GM23338 (cell line): Measurements from ENCODE around the gene EIF4G3. TPM values are rescaled to one million over a fixed set of nuclear protein-coding genes. Genes with fewer than 3 reads are reported as not detected.
"Not testable (repeated sequence)": the region's sequence is repeated elsewhere in the genome, so short reads cannot be mapped to it uniquely, and the experiment has no call there.

Source experiments
- ATAC-seq: fragments of 200-7000 bp; cut with Tn5 transposase; 3 replicates; pipeline ENCODE4 v1.9.1; 2020
- DNase-seq: peaks from one replicate; pipeline ENCODE4 v3.0.0-alpha.2; 2015; ENCODE audit warnings: low spot score
- H2AFZ ChIP-seq: fragments of 200-600 bp; sonication (generic); 2 replicates; pipeline ENCODE4 v1.8.0; 2016; ENCODE audit warnings: antibody characterized with exemption, mild to moderate bottlenecking, moderate library complexity
- H3F3A ChIP-seq: fragments of 200-600 bp; sonication (generic); replicated peaks from 2 replicates; pipeline ENCODE4 v1.8.0; 2017; ENCODE audit warnings: antibody characterized with exemption, mixed run types, low read depth
- H3K27ac ChIP-seq: fragments of 200-600 bp; sonication (generic); 2 replicates; pipeline ENCODE4 v1.6.1; 2016; ENCODE audit warnings: low read depth
- H3K27me3 ChIP-seq: fragments of 200-600 bp; sonication (generic); 2 replicates; pipeline ENCODE4 v1.8.0; 2016; ENCODE audit warnings: mild to moderate bottlenecking, mixed run types, moderate library complexity; ENCODE audit not compliant: insufficient read depth
- H3K36me3 ChIP-seq: fragments of 200-600 bp; sonication (generic); 2 replicates; pipeline ENCODE4 v1.8.0; 2016; ENCODE audit warnings: mild to moderate bottlenecking; ENCODE audit not compliant: insufficient read depth
- H3K4me1 ChIP-seq: fragments of 200-600 bp; sonication (generic); 2 replicates; pipeline ENCODE4 v1.8.0; 2016; ENCODE audit warnings: mild to moderate bottlenecking, moderate library complexity; ENCODE audit not compliant: insufficient read depth
- H3K4me2 ChIP-seq: fragments of 200-600 bp; sonication (generic); 2 replicates; pipeline ENCODE4 v1.7.1; 2017; ENCODE audit warnings: mixed run types
- H3K4me3 ChIP-seq: fragments of 200-600 bp; sonication (generic); 2 replicates; pipeline ENCODE4 v1.6.1; 2016; ENCODE audit warnings: mixed run types
- H3K79me2 ChIP-seq: fragments of 200-600 bp; sonication (generic); replicated peaks from 2 replicates; pipeline ENCODE4 v1.8.0; 2017; ENCODE audit warnings: mild to moderate bottlenecking; ENCODE audit not compliant: insufficient read depth
- H3K9me2 ChIP-seq: fragments of 200-600 bp; sonication (generic); 2 replicates; pipeline ENCODE4 v1.8.0; 2017; ENCODE audit not compliant: insufficient read depth
- H4K20me1 ChIP-seq: fragments of 200-600 bp; sonication (generic); replicated peaks from 2 replicates; pipeline ENCODE4 v1.8.0; 2017; ENCODE audit warnings: mild to moderate bottlenecking; ENCODE audit not compliant: insufficient read depth
- H3K27ac Mint-ChIP-seq: 2 replicates; pipeline ENCODE4 v1.8.0; 2020; ENCODE audit warnings: inconsistent platforms, mild to moderate bottlenecking, moderate library complexity, mixed read lengths
- H3K27me3 Mint-ChIP-seq: 3 replicates; pipeline ENCODE4 v1.8.0; 2022; ENCODE audit warnings: low read depth, mild to moderate bottlenecking, moderate library complexity, mixed read lengths, inconsistent platforms; ENCODE audit not compliant: insufficient read depth, poor library complexity
- H3K36me3 Mint-ChIP-seq: 3 replicates; pipeline ENCODE4 v1.8.0; 2021; ENCODE audit warnings: low read depth, mild to moderate bottlenecking, inconsistent platforms, moderate library complexity, mixed read lengths
- H3K4me1 Mint-ChIP-seq: 3 replicates; pipeline ENCODE4 v1.8.0; 2020; ENCODE audit warnings: mild to moderate bottlenecking, inconsistent platforms, mixed read lengths
- H3K4me3 Mint-ChIP-seq: 3 replicates; pipeline ENCODE4 v1.8.0; 2021; ENCODE audit warnings: moderate library complexity, mild to moderate bottlenecking, inconsistent platforms, mixed read lengths
- H3K9me3 Mint-ChIP-seq: 3 replicates; pipeline ENCODE4 v1.8.0; 2020; ENCODE audit warnings: moderate library complexity, mild to moderate bottlenecking, inconsistent platforms, mixed read lengths
- CREB1 ChIP-seq: fragments of 250-450 bp; sonication (Bioruptor Pico); IDR thresholded peaks from 2 replicates; pipeline ENCODE4 v1.5.0; 2020; ENCODE audit warnings: low read depth, mild to moderate bottlenecking, moderate library complexity
- EZH2 ChIP-seq: fragments of 200-600 bp; sonication (generic); IDR thresholded peaks from one replicate; pipeline ENCODE4 v1.8.0; 2017; ENCODE audit warnings: antibody characterized with exemption, mild to moderate bottlenecking, low read depth; ENCODE audit not compliant: unreplicated experiment
- EZH2phosphoT487 ChIP-seq: fragments of 200-600 bp; sonication (generic); IDR thresholded peaks from one replicate; pipeline ENCODE4 v1.8.1; 2018; ENCODE audit warnings: antibody characterized with exemption; ENCODE audit not compliant: unreplicated experiment
- JUNB ChIP-seq: IDR thresholded peaks from one replicate; pipeline ENCODE4 v1.6.1; 2016; ENCODE audit warnings: antibody characterized with exemption; ENCODE audit not compliant: unreplicated experiment
- NANOG ChIP-seq: IDR thresholded peaks from 2 replicates; pipeline ENCODE4 v1.6.1; 2016; ENCODE audit warnings: antibody characterized with exemption, borderline replicate concordance
- POLR2AphosphoS5 ChIP-seq: IDR thresholded peaks from 2 replicates; pipeline ENCODE4 v1.6.1; 2016; ENCODE audit warnings: antibody characterized with exemption, low read depth
- STAT1 ChIP-seq: IDR thresholded peaks from one replicate; pipeline ENCODE4 v1.6.1; 2016; ENCODE audit warnings: antibody characterized with exemption; ENCODE audit not compliant: unreplicated experiment
- ZNF114 ChIP-seq: fragments of 250-450 bp; sonication (Bioruptor Pico); IDR thresholded peaks from 2 replicates; pipeline ENCODE4 v1.5.0; 2020; ENCODE audit warnings: mild to moderate bottlenecking, moderate library complexity
- polyA plus RNA-seq: library from polyadenylated mRNA; unstranded; fragments of >200 nt; fragmentation: Nextera tagmentation; extraction: Ambion mirVana; gene quantifications from 2 replicates; pipeline ENCODE4 v1.2.1, GENCODE V29; 2016
- total RNA-seq: library from RNA; depleted of rRNA; stranded (reverse); fragments of >200 nt; shearing (Covaris generic); gene quantifications from 2 replicates; pipeline ENCODE4 v1.2.3, GENCODE V29; 2014
- TF ChIP-seq, protein P1 (sequence below), 2 experiments: fragments of 200-600 bp in 1 of 2; sonication (generic) in 1 of 2; conservative IDR thresholded peaks; 2 replicates each; pipeline versions ENCODE4 v1.5.1 to v1.6.1; 2016 to 2017; ENCODE audit warnings: antibody characterized with exemption in 2 of 2, low read depth in 2 of 2, mild to moderate bottlenecking in 2 of 2, moderate library complexity in 1 of 2
- TF ChIP-seq, protein P2 (sequence below): IDR thresholded peaks from 2 replicates; pipeline ENCODE4 v1.6.1; 2016; ENCODE audit warnings: antibody characterized with exemption
- TF ChIP-seq, protein P3 (sequence below): IDR thresholded peaks from one replicate; pipeline ENCODE4 v1.6.1; 2018; ENCODE audit warnings: antibody characterized with exemption; ENCODE audit not compliant: unreplicated experiment

The EIF4G3 gene
- total and polyA plus RNA-seq, 2 experiments from 2014 or later: 37.9 to 68.1 TPM

DNA sequence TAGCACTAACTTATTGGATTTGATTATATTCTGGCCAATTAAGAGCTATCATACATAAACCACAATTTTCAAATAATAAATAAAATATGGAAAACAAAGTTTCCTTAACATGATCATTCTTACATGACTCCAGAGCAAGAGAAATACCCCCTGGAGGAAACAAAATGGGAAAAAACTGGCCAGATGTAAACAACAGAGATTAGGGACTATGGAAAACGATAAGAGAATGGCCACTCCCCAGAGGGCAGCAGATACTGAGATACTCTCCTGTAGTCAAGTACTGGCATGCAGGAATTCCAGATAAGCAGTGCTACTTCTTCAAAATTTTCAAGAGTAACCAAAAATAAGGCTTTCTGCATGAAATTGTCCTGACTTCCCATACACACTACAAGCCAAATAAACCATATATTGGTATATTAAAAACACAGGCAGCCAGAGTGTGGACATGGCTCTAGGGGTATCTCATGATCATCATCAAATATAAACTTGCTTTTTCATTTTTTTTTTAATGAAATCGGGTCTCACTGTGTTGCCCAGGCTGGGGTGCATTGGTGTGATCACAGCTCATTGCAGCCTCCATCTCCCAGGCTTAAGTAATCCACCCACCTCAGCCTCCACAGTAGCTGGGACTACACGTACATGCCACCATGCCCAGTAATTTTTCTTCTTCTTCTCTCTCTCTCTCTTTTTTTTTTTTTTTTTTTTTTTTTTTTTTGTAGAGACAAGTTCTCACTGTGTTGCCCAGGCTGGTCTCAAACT, 118.5 kb downstream of the EIF4G3 start:
- no peak for DNase-seq
- Histone ChIP-seq H3K27ac (no peak overlapping the region), H4K20me1 (no peaks in the 10 kb centered on the region), H3F3A (no peaks in the 10 kb centered on the region), H3K79me2 (peaks cover 15% of the 10 kb centered on the region), H2AFZ (no peak overlapping the region), H3K4me1 (no peaks in the 10 kb centered on the region), H3K36me3 (no peaks in the 10 kb centered on the region), H3K27me3 (no peaks in the 10 kb centered on the region), H3K9me2 (no peaks in the 10 kb centered on the region), H3K4me3 (no peak overlapping the region), H3K4me2 (no peak overlapping the region)
- Mint-ChIP-seq H3K4me1 (no peaks in the 10 kb centered on the region; the same call in 2 of the 3 replicates), H3K9me3 (peaks cover 6% of the 10 kb centered on the region), H3K27ac (no peak overlapping the region), H3K4me3 (no peak overlapping the region), H3K36me3 (peaks cover 10% of the 10 kb centered on the region), H3K27me3 (no peaks in the 10 kb centered on the region)
- no peak for ATAC-seq
- no peak for TF ChIP-seq CREB1

DNA sequence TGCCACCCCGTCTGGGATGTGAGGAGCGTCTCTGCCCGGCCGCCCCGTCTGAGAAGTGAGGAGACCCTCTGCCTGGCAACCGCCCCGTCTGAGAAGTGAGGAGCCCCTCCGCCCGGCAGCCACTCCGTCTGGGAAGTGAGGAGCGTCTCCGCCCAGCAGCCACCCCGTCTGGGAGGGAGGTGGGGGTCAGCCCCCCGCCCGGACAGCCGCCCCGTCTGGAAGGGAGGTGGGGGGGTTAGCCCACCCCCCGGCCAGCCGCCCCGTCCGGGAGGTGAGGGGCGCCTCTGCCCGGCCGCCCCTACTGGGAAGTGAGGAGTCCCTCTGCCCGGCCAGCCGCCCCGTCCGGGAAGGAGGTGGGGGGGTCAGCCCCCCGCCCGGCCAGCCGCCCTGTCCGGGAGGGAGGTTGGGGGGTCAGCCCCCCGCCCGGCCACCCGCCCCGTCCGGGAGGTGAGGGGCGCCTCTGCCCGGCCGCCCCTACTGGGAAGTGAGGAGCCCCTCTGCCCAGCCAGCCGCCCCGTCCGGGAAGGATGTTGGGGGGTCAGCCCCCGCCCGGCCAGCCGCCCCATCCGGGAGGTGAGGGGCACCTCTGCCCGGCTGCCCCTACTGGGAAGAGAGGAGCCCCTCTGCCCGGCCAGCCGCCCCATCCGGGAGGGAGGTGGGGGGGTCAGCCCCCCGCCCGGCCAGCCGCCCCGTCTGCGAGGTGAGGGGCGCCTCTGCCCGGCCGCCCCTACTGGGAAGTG, 123.3 kb downstream of the EIF4G3 start:
- H3K4me1 Mint-ChIP-seq, H3K4me3 ChIP-seq, ATAC-seq, H3K27ac Mint-ChIP-seq, H3K27me3 Mint-ChIP-seq, H3F3A ChIP-seq, H3K36me3 ChIP-seq, H3K27me3 ChIP-seq, H3K4me1 ChIP-seq, H3K4me3 Mint-ChIP-seq, H3K9me3 Mint-ChIP-seq, H3K9me2 ChIP-seq, DNase-seq, H3K4me2 ChIP-seq, H3K27ac ChIP-seq, H2AFZ ChIP-seq, H4K20me1 ChIP-seq: not testable (repeated sequence)
- peaks cover 29% of the 10 kb centered on the region for H3K36me3 Mint-ChIP-seq
- H3K79me2 ChIP-seq: peaks cover 31% of the 10 kb centered on the region

DNA sequence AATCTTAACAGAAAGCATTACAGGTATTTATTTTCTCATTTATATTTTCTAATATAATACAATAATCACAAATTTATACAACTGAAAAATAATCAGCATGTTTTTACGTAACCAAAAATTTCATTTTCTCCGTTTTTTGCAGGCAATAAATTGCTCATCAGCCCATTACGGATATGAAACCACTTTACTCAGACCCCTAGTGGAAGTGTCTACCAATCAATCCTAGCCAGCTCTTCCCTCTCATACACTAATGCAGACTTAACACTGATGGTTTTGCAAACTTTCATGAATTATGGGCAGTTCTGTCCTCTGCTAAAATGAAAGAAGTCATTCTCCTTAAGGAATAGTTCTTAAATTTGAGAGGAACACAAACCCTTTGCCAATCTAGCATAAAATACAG, 124.7 kb downstream of the EIF4G3 start:
- Mint-ChIP-seq H3K4me3 (no peak overlapping the region), H3K36me3 (peaks cover 29% of the 10 kb centered on the region), H3K27me3 (no peaks in the 10 kb centered on the region), H3K4me1 (0 out of 3 replicates have a peak, but pooled peaks cover 8% of the 10 kb centered on the region), H3K9me3 (peaks cover 6% of the 10 kb centered on the region), H3K27ac (no peak overlapping the region)
- ATAC-seq (no peak), DNase-seq (no peak)
- Histone ChIP-seq H3F3A (no peaks in the 10 kb centered on the region), H4K20me1 (0 out of 2 replicates have a peak, but pooled peaks cover under 1% of the 10 kb centered on the region), H3K4me2 (no peak overlapping the region), H3K9me2 (no peaks in the 10 kb centered on the region), H3K27ac (no peak overlapping the region), H3K4me3 (no peak overlapping the region), H3K79me2 (peaks cover 44% of the 10 kb centered on the region), H3K27me3 (no peaks in the 10 kb centered on the region), H2AFZ (no peak overlapping the region), H3K36me3 (no peaks in the 10 kb centered on the region; the same call in 1 of the 2 replicates), H3K4me1 (no peaks in the 10 kb centered on the region)
- TF ChIP-seq, protein P1, sequence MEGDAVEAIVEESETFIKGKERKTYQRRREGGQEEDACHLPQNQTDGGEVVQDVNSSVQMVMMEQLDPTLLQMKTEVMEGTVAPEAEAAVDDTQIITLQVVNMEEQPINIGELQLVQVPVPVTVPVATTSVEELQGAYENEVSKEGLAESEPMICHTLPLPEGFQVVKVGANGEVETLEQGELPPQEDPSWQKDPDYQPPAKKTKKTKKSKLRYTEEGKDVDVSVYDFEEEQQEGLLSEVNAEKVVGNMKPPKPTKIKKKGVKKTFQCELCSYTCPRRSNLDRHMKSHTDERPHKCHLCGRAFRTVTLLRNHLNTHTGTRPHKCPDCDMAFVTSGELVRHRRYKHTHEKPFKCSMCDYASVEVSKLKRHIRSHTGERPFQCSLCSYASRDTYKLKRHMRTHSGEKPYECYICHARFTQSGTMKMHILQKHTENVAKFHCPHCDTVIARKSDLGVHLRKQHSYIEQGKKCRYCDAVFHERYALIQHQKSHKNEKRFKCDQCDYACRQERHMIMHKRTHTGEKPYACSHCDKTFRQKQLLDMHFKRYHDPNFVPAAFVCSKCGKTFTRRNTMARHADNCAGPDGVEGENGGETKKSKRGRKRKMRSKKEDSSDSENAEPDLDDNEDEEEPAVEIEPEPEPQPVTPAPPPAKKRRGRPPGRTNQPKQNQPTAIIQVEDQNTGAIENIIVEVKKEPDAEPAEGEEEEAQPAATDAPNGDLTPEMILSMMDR (conservative IDR thresholded peaks at IDR 0.05; ENCODE audit: low read depth in 2 of 2): no peak
- TF ChIP-seq, protein P2, sequence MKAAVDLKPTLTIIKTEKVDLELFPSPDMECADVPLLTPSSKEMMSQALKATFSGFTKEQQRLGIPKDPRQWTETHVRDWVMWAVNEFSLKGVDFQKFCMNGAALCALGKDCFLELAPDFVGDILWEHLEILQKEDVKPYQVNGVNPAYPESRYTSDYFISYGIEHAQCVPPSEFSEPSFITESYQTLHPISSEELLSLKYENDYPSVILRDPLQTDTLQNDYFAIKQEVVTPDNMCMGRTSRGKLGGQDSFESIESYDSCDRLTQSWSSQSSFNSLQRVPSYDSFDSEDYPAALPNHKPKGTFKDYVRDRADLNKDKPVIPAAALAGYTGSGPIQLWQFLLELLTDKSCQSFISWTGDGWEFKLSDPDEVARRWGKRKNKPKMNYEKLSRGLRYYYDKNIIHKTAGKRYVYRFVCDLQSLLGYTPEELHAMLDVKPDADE: no peak
- TF ChIP-seq STAT1: no peak
- TF ChIP-seq EZH2phosphoT487: no peak
- TF ChIP-seq ZNF114: no peak
- no peak for TF ChIP-seq NANOG
- TF ChIP-seq EZH2: no peak
- no peak for TF ChIP-seq JUNB
- TF ChIP-seq POLR2AphosphoS5: no peak
- TF ChIP-seq, protein P3, sequence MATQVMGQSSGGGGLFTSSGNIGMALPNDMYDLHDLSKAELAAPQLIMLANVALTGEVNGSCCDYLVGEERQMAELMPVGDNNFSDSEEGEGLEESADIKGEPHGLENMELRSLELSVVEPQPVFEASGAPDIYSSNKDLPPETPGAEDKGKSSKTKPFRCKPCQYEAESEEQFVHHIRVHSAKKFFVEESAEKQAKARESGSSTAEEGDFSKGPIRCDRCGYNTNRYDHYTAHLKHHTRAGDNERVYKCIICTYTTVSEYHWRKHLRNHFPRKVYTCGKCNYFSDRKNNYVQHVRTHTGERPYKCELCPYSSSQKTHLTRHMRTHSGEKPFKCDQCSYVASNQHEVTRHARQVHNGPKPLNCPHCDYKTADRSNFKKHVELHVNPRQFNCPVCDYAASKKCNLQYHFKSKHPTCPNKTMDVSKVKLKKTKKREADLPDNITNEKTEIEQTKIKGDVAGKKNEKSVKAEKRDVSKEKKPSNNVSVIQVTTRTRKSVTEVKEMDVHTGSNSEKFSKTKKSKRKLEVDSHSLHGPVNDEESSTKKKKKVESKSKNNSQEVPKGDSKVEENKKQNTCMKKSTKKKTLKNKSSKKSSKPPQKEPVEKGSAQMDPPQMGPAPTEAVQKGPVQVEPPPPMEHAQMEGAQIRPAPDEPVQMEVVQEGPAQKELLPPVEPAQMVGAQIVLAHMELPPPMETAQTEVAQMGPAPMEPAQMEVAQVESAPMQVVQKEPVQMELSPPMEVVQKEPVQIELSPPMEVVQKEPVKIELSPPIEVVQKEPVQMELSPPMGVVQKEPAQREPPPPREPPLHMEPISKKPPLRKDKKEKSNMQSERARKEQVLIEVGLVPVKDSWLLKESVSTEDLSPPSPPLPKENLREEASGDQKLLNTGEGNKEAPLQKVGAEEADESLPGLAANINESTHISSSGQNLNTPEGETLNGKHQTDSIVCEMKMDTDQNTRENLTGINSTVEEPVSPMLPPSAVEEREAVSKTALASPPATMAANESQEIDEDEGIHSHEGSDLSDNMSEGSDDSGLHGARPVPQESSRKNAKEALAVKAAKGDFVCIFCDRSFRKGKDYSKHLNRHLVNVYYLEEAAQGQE: no peak
- TF ChIP-seq CREB1: no peak
